Testis (tissue), 3 donors: ENCODE measurements around the gene RAB25. TPM values are rescaled to one million over a fixed set of nuclear protein-coding genes. Genes with fewer than 3 reads are reported as not detected.

Experiments
- DNase-seq: peaks from one replicate; pipeline ENCODE4 v3.0.0-alpha.2; 2019
- H3K27ac ChIP-seq, 2 donors: fragments of 200-600 bp; sonication (generic); one replicate each; pipeline ENCODE4 v1.5.1; 2019
- H3K27me3 ChIP-seq: fragments of 200-600 bp; sonication (generic); one replicate; pipeline ENCODE4 v1.5.1; 2019
- H3K36me3 ChIP-seq: fragments of 200-600 bp; sonication (generic); one replicate; pipeline ENCODE4 v1.5.1; 2017; ENCODE audit warnings: low read depth; ENCODE audit errors: missing control alignments
- H3K4me1 ChIP-seq: fragments of 200-600 bp; sonication (generic); one replicate; pipeline ENCODE4 v1.5.1; 2019
- H3K4me3 ChIP-seq, 2 donors: fragments of 200-600 bp; sonication (generic); one replicate each; pipeline ENCODE4 v1.5.1; 2017 to 2019
- H3K9me3 ChIP-seq: fragments of 200-600 bp; sonication (generic); one replicate; pipeline ENCODE4 v1.5.1; 2017
- CTCF ChIP-seq, 3 experiments: fragments of 450-650 bp in 2 of 3; fragments of 200-600 bp in 1 of 3; sonication (generic) in 1 of 3; IDR thresholded peaks; one replicate each; pipeline ENCODE4 v1.5.1; 2016 to 2019; ENCODE audit warnings: antibody characterized with exemption in 3 of 3, mild to moderate bottlenecking in 2 of 3, moderate library complexity in 1 of 3
- POLR2A ChIP-seq: fragments of 450-650 bp; IDR thresholded peaks from one replicate; pipeline ENCODE4 v1.6.1; 2017; ENCODE audit warnings: antibody characterized with exemption, mild to moderate bottlenecking, moderate library complexity
- WGBS, 2 donors: methylation state at CpG; one replicate each; pipeline ENCODE4 v1.1.5; 2018; 5-methylcytosine and 5-hydroxymethylcytosine counted together
- intact Hi-C: fragments of 100-400 bp; cut with DNase I; formaldehyde crosslinking; loops from one replicate; pipeline ENCODE4 v1.15.1; 2023; ENCODE audit warnings: low total_unique reads
- polyA plus RNA-seq: library from polyadenylated mRNA; stranded (reverse); fragments of 350-450 nt; fragmentation: Illumina TruSeq; extraction: RNeasy Lipid Tissue Mini Kit (QIAGEN cat#74804); gene quantifications from one replicate; pipeline ENCODE4 v1.2.3, GENCODE V29; 2014; ENCODE audit warnings: low read depth, low replicate concordance; ENCODE audit not compliant: insufficient read depth
- total RNA-seq, 2 donors: library from RNA; depleted of rRNA; stranded (reverse); fragments of >200 nt; gene quantifications; one replicate each; pipeline ENCODE4 v1.2.3, GENCODE V29; 2016

The RAB25 gene
- total and polyA plus RNA-seq, 3 donors from 2014 or later, result 1.2 to 2.1 (median 2.0) TPM

GRCh38 chr1:156083800-156084790 lies 23.1 kb downstream of the RAB25 start:
- Histone ChIP-seq H3K9me3 (no peaks in the 10 kb centered on the region), H3K27ac (no peak overlapping the region), H3K4me3 (no peak overlapping the region), H3K36me3 (no peaks in the 10 kb centered on the region), H3K27me3 (no peaks in the 10 kb centered on the region), H3K4me1 (peaks cover 24% of the 10 kb centered on the region)
- TF ChIP-seq CTCF (IDR thresholded peaks at IDR 0.05) (no peak), POLR2A (no peak)
- DNase-seq, result no peak
- 55% methylated on average over 7 of the region's 7 CpGs for WGBS, 2 donors
- intact Hi-C loops, result no loop called here

- Histone ChIP-seq H3K4me1 (peaks cover 20% of the 10 kb centered on the region), H3K27ac (no peak overlapping the region), H3K27me3 (no peaks in the 10 kb centered on the region), H3K4me3 (no peak overlapping the region), H3K36me3 (no peaks in the 10 kb centered on the region), H3K9me3 (no peaks in the 10 kb centered on the region)
- intact Hi-C loops, result no loop called here
- TF ChIP-seq POLR2A (no peak), CTCF (IDR thresholded peaks at IDR 0.05) (no peak)
- WGBS, 2 donors, result 31 to 55% methylated on average over 1 of the region's 1 CpG
- DNase-seq, result peak; percentile 46
These were observed 25.3 kb downstream of the RAB25 start for GRCh38 chr1:156086256-156086662.

- Histone ChIP-seq H3K4me1 (peaks cover 9% of the 10 kb centered on the region), H3K9me3 (no peaks in the 10 kb centered on the region), H3K27ac (no peak overlapping the region), H3K27me3 (no peaks in the 10 kb centered on the region), H3K36me3 (no peaks in the 10 kb centered on the region), H3K4me3 (no peak overlapping the region)
- intact Hi-C loops, result loop anchor here (5.0 kb wide), 1 partner anchor 133 kb away; no protein-coding TSS in a partner anchor
- WGBS, 2 donors, result 76 to 90% methylated on average over 5 to 6 of the region's 6 CpGs
- DNase-seq, result no peak
- TF ChIP-seq POLR2A (no peak), CTCF (IDR thresholded peaks at IDR 0.05) (no peak)
These were observed 28.7 kb downstream of the RAB25 start for GRCh38 chr1:156089704-156090103.

GRCh38 chr1:156090138-156090839 lies 29.3 kb downstream of the RAB25 start:
- peaks cover 9% of the 10 kb centered on the region for H3K4me1 ChIP-seq
- no peak for TF ChIP-seq CTCF (IDR thresholded peaks at IDR 0.05)
- no peak for TF ChIP-seq POLR2A
- no peak overlapping the region for H3K27ac ChIP-seq
- H3K27me3 ChIP-seq, result no peaks in the 10 kb centered on the region
- peak; percentile 26 for DNase-seq
- H3K4me3 ChIP-seq, result no peak overlapping the region
- no peaks in the 10 kb centered on the region for H3K36me3 ChIP-seq
- 42% methylated on average over 5 of the region's 5 CpGs for WGBS, 2 donors
- intact Hi-C loops, result loop anchor here (5.0 kb wide), 1 partner anchor 132 kb away; no protein-coding TSS in a partner anchor
- no peaks in the 10 kb centered on the region for H3K9me3 ChIP-seq
